GM19467 (cell line): Measurements from ENCODE around the gene GNG4.
"Not testable (repeated sequence)": the region's sequence is repeated elsewhere in the genome, so short reads cannot be mapped to it uniquely, and the experiment has no call there.

Experiments used
- ATAC-seq: cut with Tn5 transposase; IDR thresholded peaks from one replicate; pipeline ENCODE4 v1.9.1; 2021; ENCODE audit warnings: mild to moderate bottlenecking, moderate library complexity; ENCODE audit not compliant: unreplicated experiment

Gene GNG4

DNA sequence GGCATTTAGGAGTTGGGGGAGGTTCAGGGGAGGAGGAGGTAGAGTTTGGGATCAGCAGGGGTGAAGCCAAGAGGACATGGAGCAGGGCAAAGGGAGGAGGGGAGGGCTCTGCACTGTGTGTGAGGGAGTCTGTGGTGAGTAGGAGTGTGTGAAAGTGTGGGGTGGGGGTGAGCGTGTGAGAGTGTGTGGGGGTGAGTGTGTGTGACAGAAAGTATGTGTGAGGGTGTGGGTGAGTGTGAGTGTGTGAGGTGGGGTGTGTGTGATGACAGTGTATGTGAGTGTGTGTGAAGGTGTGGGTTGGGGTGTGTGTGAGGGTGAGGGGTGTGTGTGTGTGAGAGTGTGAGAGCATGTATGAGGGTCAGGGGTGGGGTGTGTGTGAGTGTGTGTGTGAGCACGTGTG, 62.6 kb downstream of the GNG4 start:
- no peak for ATAC-seq

GRCh38 chr1:235586413-235586812, 63.2 kb downstream of the GNG4 start:
- no peak for ATAC-seq

DNA sequence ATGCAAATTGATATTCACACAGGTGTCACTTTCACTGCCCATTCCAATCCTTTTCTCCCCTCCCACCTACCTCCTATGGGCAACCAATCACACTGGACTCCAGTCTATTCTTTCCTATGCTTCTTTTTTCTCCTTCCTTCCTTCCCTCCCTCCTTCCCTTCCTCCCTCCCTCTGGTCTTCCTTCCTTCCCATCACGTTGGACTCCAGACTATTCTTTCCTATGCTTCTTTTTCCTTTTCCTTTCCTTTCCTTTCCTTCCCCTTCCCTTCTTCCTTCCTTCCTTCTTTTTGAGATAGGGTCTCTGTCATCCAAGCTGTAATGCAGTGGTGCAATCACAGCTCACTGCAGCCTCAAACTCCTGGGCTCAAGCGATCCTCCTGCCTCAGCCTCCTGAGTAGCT, 64.6 kb downstream of the GNG4 start:
- ATAC-seq: no peak

DNA sequence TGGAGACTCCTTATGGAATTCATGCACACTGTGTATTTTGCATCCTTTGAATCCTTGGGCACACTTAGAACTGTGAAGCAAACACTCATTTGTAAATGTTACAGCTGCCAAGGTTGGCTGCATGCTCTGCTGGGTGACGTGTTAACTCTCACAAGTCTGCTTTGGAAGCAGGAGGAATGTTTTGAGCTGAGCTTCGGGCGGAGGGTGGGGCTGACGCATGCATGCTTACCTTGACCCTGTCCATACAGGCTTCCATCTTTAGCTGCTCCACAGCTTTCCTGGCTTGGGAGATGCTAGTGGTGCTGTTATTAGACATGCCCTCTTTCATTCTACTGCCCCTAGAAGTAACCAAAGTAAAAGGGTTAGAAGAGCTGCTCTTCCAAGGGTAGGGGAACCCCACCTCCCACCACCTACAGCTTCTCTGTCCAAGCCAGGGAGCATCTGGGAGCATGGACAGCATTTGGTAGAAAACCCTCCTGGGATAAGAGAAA, 66.0 kb downstream of the GNG4 start:
- no peak for ATAC-seq

DNA sequence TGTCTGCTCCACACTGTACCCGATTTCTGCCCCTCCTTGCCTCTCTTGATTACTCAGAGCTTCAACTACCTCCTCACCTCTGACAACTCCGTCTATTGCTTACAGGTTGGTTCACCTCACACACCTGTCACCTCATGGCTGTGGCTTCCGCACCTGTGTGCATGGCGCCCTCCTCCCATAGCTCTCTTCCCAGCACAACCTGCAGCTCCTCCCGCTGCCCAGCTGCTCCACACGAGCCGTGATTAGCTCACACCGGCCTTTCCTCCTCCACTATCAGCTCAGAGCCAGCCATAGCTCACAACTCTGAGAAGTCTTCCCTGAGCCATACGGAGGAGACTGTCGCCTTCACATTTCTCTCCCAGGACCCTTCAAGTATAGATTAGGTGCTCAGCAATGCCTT, 67.5 kb downstream of the GNG4 start:
- no peak for ATAC-seq

DNA sequence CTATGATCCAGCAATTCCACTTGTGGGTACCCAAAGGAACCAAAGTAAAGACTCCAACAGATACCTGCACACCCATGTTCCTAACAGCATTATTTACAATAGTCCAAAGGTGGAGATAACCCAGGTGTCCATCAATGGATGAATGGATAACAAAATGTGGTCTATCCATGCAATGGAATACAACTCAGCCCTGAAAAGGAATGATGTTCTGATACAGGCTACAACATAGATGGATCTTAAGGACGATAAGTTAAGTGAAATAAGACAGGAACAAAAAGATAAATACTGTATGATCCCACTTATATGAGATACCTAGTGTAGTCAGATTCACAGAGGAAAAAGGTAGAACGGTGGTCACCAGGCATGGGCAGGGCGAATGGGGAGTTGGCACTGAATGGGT, 69.7 kb downstream of the GNG4 start:
- no peak for ATAC-seq

GRCh38 chr1:235575597-235575996, 74.0 kb downstream of the GNG4 start:
- no peak for ATAC-seq

GRCh38 chr1:235573880-235574279, 75.7 kb downstream of the GNG4 start:
- no peak for ATAC-seq

DNA sequence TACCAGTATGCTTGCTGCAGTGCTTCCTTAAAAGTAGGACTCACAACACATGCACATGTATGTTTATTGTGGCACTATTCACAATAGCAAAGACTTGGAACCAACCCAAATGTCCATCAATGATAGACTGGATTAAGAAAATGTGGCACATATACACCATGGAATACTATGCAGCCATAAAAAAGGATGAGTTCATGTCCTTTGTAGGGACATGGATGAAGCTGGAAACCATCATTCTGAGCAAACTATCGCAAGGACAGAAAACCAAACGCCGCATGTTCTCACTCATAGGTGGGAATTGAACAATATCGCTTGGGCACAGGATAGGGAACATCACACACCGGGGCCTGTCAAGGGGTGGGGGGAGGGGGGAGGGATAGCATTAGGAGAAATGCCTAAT, 76.6 kb downstream of the GNG4 start:
- not testable (repeated sequence) for ATAC-seq

GRCh38 chr1:235571482-235571881, 78.1 kb downstream of the GNG4 start:
- ATAC-seq: no peak

DNA sequence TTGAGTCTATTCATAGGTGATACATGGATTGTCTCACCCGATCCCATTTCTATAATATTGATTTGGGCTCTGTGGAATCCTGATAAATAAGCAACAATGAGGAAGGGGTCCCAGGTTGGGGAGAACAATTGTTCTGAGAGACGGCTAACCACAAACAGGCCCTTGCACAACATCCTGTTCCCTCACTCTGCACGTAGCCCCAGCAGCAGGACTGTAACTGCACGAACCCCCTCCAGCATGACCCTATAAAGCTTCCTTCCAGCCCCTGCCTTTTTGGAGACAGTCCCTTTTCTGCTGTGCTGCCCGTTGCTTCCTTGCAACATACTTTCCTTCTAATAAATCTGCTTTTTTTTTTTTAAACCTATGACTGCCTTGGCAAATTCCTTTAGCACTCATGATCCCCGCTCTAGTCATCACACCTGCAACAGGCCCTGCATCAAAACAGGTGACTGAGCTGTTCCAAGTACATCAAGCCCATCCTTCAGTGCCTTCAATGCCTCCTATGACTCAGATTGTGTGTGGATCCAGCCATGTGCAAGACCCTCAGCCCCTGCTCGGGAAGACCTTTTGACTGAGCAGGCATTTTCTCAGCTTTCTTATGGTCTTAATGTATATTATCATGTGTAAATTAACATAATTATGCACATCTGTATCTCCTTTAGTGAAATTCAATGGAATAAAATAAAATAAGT, 81.6 kb downstream of the GNG4 start:
- no peak for ATAC-seq

DNA sequence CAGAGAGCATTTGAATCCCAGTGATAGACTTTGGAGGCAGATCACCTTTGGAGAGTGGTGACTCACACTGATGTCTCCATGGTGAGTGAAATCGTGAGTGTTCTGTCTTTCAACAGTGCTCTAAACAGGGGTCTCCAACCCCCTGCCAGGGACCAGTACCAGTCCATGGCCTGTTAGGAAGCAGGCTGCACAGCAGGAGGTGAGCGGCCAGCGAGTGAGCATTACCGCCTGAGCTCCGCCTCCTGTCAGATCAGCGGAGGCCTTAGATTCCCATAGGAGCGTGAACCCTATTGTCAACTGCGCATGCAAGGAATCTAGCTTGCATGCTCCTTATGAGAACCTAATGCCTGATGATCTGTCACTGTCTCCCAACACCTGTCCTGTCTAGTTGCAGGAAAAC, 83.5 kb downstream of the GNG4 start:
- no peak for ATAC-seq

- no peak for ATAC-seq
These were observed 86.0 kb downstream of the GNG4 start for GRCh38 chr1:235563513-235564061.

DNA sequence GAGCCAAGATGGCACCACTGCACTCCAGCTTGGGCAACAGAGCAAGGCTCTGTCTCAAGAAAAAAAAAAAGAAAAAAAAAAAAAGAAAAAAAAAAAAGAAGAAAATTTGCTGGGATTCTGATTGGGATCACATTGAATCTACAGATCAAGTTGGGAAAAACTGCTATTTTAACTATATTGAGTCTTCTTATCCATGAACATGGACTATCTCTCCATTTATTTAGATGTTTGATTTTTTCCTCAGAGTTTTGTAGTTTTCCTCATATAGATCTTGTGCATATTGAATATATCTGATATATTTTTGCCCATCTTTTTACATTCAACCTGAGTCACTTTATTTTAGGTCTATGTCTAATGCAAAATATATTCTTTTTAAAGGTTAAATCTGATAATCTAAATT, 87.0 kb downstream of the GNG4 start:
- ATAC-seq: no peak

GRCh38 chr1:235558621-235559169, 90.9 kb downstream of the GNG4 start:
- ATAC-seq: no peak

DNA sequence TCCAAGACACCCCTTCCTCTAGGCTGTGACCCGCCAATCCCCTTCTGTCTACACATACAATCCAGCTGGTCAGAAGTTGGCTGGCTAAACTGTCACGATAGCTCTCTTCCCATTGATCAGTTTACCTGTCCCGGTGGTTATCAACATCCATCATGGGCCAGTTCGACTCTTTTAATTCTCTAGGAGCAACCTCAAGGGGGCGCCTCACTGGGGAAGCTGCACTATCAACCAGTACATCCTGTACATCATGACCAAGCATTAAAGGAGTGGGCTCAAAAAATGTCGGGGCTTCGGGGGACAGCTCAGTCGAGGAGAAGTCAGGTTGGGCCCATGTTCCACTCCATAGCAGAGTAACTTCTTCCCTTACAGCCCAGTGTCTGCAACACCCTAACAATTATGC, 92.1 kb downstream of the GNG4 start:
- no peak for ATAC-seq

DNA sequence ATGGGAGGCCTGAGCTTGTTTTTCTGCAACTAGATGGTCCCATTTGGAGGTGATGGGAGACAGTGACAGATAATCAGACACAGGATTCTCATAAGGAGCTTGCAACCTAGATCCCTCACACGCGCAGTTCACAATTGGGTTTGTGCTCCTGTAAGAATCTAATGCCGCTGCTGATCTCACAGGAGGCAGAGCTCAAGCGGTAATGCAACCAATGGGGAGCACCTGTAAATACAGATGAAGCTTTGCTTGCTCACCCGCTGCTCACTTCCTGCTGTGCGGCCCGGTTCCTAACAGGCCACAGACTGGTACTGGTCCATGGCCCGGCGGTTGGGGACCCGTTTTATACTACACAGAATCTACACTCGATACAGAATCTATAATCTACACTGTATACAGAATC, 92.8 kb downstream of the GNG4 start:
- ATAC-seq: no peak

DNA sequence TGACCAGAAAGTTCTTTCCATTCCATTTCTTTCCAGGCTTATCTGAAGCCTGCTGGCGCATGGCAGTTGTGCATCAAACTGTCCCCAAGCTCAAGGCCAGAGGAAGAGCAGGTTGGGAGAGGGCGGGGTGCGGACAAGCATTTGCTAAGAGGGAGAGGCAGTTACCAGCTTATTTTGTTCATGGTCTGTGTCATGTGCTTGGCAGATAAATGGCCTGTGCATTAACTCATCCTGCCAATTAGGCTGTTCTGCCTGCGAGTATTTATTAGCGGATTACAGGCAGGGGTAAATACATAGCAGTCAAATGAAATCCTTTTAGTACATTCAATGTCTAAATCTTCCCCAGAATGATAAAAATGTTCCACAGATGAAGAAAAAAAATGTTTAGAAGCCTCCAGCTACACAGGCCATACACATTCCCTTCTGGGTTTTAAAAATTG, 96.5 kb downstream of the GNG4 start:
- ATAC-seq: no peak

- ATAC-seq: no peak
These were observed 97.4 kb downstream of the GNG4 start for GRCh38 chr1:235552146-235552716.

GRCh38 chr1:235549351-235550139, 100.0 kb downstream of the GNG4 start:
- ATAC-seq: no peak

DNA sequence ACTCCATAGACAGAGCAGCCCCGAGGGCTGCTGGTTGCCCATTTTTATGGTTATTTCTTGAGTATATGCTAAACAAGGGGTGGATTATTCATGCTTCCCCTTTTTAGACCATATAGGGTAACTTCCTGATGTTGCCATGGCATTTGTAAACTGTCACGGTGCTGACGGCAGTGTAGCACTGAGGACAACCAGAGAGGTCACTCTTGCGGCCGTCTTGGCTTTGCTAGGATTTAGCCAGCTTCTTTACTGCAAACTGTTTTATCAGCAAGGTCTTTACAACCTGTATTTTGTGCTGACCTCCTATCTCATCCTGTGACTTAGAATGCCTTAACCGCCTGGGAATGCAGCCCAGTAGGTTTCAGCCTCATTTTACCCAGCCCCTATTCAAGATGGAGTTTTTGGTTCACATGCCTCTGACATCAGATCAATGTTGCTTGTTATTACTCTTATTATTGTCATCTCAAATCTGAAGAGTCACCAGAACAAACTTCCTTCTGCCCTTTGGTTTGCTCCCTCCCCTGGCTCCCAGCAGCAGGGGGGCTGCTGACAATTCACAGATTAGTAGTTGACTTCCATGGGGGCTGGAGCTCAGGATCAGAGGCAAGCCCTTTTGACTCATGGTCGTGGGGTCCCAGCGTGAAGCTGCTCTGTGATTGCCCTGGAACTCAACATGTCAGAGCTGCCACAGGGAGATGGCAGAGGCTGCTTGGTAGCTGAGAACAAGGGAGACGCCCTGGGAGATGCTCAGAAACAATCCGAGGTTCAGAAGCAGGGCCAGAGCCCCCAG, 103.0 kb downstream of the GNG4 start:
- ATAC-seq: not testable (repeated sequence)
